Smooth muscle cell (in vitro differentiated cells): ENCODE measurements around the gene WDR7. TPM values are rescaled to one million over a fixed set of nuclear protein-coding genes. Genes with fewer than 3 reads are reported as not detected.

Source experiments
- DNase-seq: peaks from one replicate; lab custom pipeline; 2025; ENCODE audit not compliant: unreplicated experiment; lab: John Stamatoyannopoulos, UW
- H2AFZ ChIP-seq: fragments of 200-600 bp; sonication (generic); 2 replicates; pipeline ENCODE4 v1.6.0; 2016; ENCODE audit warnings: antibody characterized with exemption, low read depth, mild to moderate bottlenecking
- H3F3A ChIP-seq: fragments of 200-600 bp; sonication (generic); 2 replicates; pipeline ENCODE4 v1.6.0; 2017; ENCODE audit warnings: antibody characterized with exemption, low read depth
- H3K27ac ChIP-seq: fragments of 200-600 bp; sonication (generic); 2 replicates; pipeline ENCODE4 v1.5.1; 2016; ENCODE audit warnings: low read depth, mild to moderate bottlenecking
- H3K27me3 ChIP-seq: fragments of 200-600 bp; sonication (generic); 2 replicates; pipeline ENCODE4 v1.6.1; 2016; ENCODE audit warnings: low read depth, mild to moderate bottlenecking
- H3K36me3 ChIP-seq: fragments of 200-600 bp; sonication (generic); 2 replicates; pipeline ENCODE4 v1.5.1; 2016; ENCODE audit warnings: low read depth
- H3K4me1 ChIP-seq: fragments of 200-600 bp; sonication (generic); 2 replicates; pipeline ENCODE4 v1.5.1; 2016; ENCODE audit warnings: low read depth
- H3K4me2 ChIP-seq: fragments of 200-600 bp; sonication (generic); 2 replicates; pipeline ENCODE4 v1.6.0; 2016; ENCODE audit warnings: mild to moderate bottlenecking
- H3K4me3 ChIP-seq: fragments of 200-600 bp; sonication (generic); 2 replicates; pipeline ENCODE4 v1.5.1; 2016; ENCODE audit warnings: mild to moderate bottlenecking
- H3K79me2 ChIP-seq: fragments of 200-600 bp; sonication (generic); 2 replicates; pipeline ENCODE4 v1.6.0; 2016; ENCODE audit warnings: low read depth, mild to moderate bottlenecking
- H3K9ac ChIP-seq: fragments of 200-600 bp; sonication (generic); 2 replicates; pipeline ENCODE4 v1.6.0; 2016; ENCODE audit warnings: low read depth
- H3K9me3 ChIP-seq: fragments of 200-600 bp; sonication (generic); replicated peaks from 2 replicates; pipeline ENCODE4 v1.5.1; 2016; ENCODE audit warnings: low read depth
- H4K20me1 ChIP-seq: fragments of 200-600 bp; sonication (generic); 2 replicates; pipeline ENCODE4 v1.6.0; 2016; ENCODE audit warnings: low read depth
- CTCF ChIP-seq: fragments of 200-600 bp; sonication (generic); IDR thresholded peaks from 2 replicates; pipeline ENCODE4 v1.5.1; 2017; ENCODE audit warnings: borderline replicate concordance, mild to moderate bottlenecking, antibody characterized with exemption; ENCODE audit not compliant: insufficient read depth, poor library complexity, severe bottlenecking
- WGBS: methylation state at CpG from one replicate; pipeline ENCODE4 v1.1.7; 2016; ENCODE audit warnings: low lambda C conversion rate; 5-methylcytosine and 5-hydroxymethylcytosine counted together
- polyA plus RNA-seq: library from polyadenylated mRNA; unstranded; fragments of >200 nt; fragmentation: Nextera tagmentation; extraction: Ambion mirVana; gene quantifications from 2 replicates; pipeline ENCODE4 v1.2.1, GENCODE V29; 2016
- total RNA-seq: library from RNA; depleted of rRNA; stranded (reverse); fragments of >200 nt; gene quantifications from 2 replicates; pipeline ENCODE4 v1.2.3, GENCODE V29; 2014

WDR7 gene
- total and polyA plus RNA-seq, 2 experiments from 2014 or later = 5.3 to 9.2 TPM

- no peak overlapping the region for H3K9ac ChIP-seq
- no peak overlapping the region for H3K27ac ChIP-seq
- no peak for TF ChIP-seq CTCF
- DNase-seq = no peak
- H3F3A ChIP-seq = no peaks in the 10 kb centered on the region
- H3K79me2 ChIP-seq = no peaks in the 10 kb centered on the region
- H4K20me1 ChIP-seq = no peaks in the 10 kb centered on the region
- H3K27me3 ChIP-seq = no peaks in the 10 kb centered on the region
- no peak overlapping the region for H2AFZ ChIP-seq
- H3K9me3 ChIP-seq = no peaks in the 10 kb centered on the region
- H3K4me2 ChIP-seq = no peak overlapping the region
- no peaks in the 10 kb centered on the region for H3K4me1 ChIP-seq
- 62% methylated on average over 3 of the region's 3 CpGs for WGBS
- no peak overlapping the region for H3K4me3 ChIP-seq
- H3K36me3 ChIP-seq = no peaks in the 10 kb centered on the region
These were observed 389.0 kb downstream of the WDR7 start for GRCh38 chr18:57040175-57040574.

GRCh38 chr18:57043241-57043640 is 392.1 kb downstream of the WDR7 start:
- Histone ChIP-seq H3K4me2 (no peak overlapping the region), H3K79me2 (no peaks in the 10 kb centered on the region), H4K20me1 (no peaks in the 10 kb centered on the region), H3K4me3 (no peak overlapping the region), H3F3A (no peaks in the 10 kb centered on the region), H2AFZ (no peak overlapping the region), H3K9me3 (no peaks in the 10 kb centered on the region), H3K4me1 (no peaks in the 10 kb centered on the region), H3K27me3 (no peaks in the 10 kb centered on the region), H3K27ac (no peak overlapping the region), H3K9ac (no peak overlapping the region), H3K36me3 (no peaks in the 10 kb centered on the region)
- no peak for TF ChIP-seq CTCF
- WGBS = 97% methylated on average over 3 of the region's 3 CpGs
- no peak for DNase-seq

- Histone ChIP-seq H3K4me2 (no peak overlapping the region), H3K27me3 (no peaks in the 10 kb centered on the region), H4K20me1 (no peaks in the 10 kb centered on the region), H3K9ac (no peak overlapping the region), H3K79me2 (no peaks in the 10 kb centered on the region), H3K9me3 (no peaks in the 10 kb centered on the region), H3K4me3 (no peak overlapping the region), H3K36me3 (no peaks in the 10 kb centered on the region), H2AFZ (no peak overlapping the region), H3K4me1 (peaks cover 3% of the 10 kb centered on the region), H3K27ac (no peak overlapping the region), H3F3A (no peaks in the 10 kb centered on the region)
- 88% methylated on average over 9 of the region's 9 CpGs for WGBS
- no peak for TF ChIP-seq CTCF
- no peak for DNase-seq
These were observed 397.2 kb downstream of the WDR7 start for GRCh38 chr18:57048351-57048750.

- H3K4me3 ChIP-seq = no peak overlapping the region
- H3K27ac ChIP-seq = no peak overlapping the region
- H3F3A ChIP-seq = no peaks in the 10 kb centered on the region
- H2AFZ ChIP-seq = no peak overlapping the region
- 83% methylated on average over 9 of the region's 9 CpGs for WGBS
- H3K79me2 ChIP-seq = no peaks in the 10 kb centered on the region
- no peak for DNase-seq
- no peak overlapping the region for H3K9ac ChIP-seq
- no peaks in the 10 kb centered on the region for H3K9me3 ChIP-seq
- TF ChIP-seq CTCF = no peak
- peaks cover 3% of the 10 kb centered on the region for H3K4me1 ChIP-seq
- H4K20me1 ChIP-seq = no peaks in the 10 kb centered on the region
- H3K36me3 ChIP-seq = no peaks in the 10 kb centered on the region
- no peak overlapping the region for H3K4me2 ChIP-seq
- H3K27me3 ChIP-seq = no peaks in the 10 kb centered on the region
These were observed 397.7 kb downstream of the WDR7 start for GRCh38 chr18:57048859-57049258.
